Ascending aorta (tissue), 2 donors: Measurements from ENCODE around the gene AFG3L2. TPM values are rescaled to one million over a fixed set of nuclear protein-coding genes. Genes with fewer than 3 reads are reported as not detected.

Experiments
- DNase-seq, 2 donors: peaks; one replicate each; pipeline ENCODE4 v3.0.0-alpha.2; 2019; ENCODE audit warnings: low spot score in 2 of 2
- H3K27ac ChIP-seq, 2 donors: fragments of 200-600 bp; sonication (generic); one replicate each; pipeline ENCODE4 v1.5.1; 2016 to 2017; ENCODE audit warnings: mild to moderate bottlenecking in 1 of 2
- H3K27me3 ChIP-seq: fragments of 200-600 bp; sonication (generic); one replicate; pipeline ENCODE4 v1.5.1; 2017
- H3K36me3 ChIP-seq, 2 donors: fragments of 200-600 bp; sonication (generic); one replicate each; pipeline ENCODE4 v1.5.1; 2016
- H3K4me1 ChIP-seq, 2 donors: fragments of 200-600 bp; sonication (generic); one replicate each; pipeline ENCODE4 v1.5.1; 2016 to 2017; ENCODE audit warnings: mild to moderate bottlenecking in 1 of 2
- H3K4me3 ChIP-seq, 2 donors: fragments of 200-600 bp; sonication (generic); one replicate each; pipeline ENCODE4 v1.5.1; 2016 to 2017; ENCODE audit warnings: mild to moderate bottlenecking in 1 of 2
- H3K9me3 ChIP-seq, 2 donors: fragments of 200-600 bp; sonication (generic); one replicate each; pipeline ENCODE4 v1.5.1; 2016
- CTCF ChIP-seq, 3 experiments: fragments of 200-600 bp in 2 of 3; fragments of 450-650 bp in 1 of 3; sonication (generic) in 2 of 3; IDR thresholded peaks; one replicate each; pipeline ENCODE4 v1.5.1; 2016 to 2019; ENCODE audit warnings: antibody characterized with exemption in 3 of 3, mild to moderate bottlenecking in 1 of 3, moderate library complexity in 1 of 3
- intact Hi-C: fragments of 100-400 bp; cut with DNase I; formaldehyde crosslinking; loops from one replicate; pipeline ENCODE4 v1.15.1; 2023
- total RNA-seq: library from RNA; depleted of rRNA; stranded (reverse); fragments of >200 nt; gene quantifications from one replicate; pipeline ENCODE4 v1.1.0, GENCODE V29; 2016

Gene AFG3L2
- total RNA-seq, 1 donor from 2014 or later = 31.5 TPM

DNA sequence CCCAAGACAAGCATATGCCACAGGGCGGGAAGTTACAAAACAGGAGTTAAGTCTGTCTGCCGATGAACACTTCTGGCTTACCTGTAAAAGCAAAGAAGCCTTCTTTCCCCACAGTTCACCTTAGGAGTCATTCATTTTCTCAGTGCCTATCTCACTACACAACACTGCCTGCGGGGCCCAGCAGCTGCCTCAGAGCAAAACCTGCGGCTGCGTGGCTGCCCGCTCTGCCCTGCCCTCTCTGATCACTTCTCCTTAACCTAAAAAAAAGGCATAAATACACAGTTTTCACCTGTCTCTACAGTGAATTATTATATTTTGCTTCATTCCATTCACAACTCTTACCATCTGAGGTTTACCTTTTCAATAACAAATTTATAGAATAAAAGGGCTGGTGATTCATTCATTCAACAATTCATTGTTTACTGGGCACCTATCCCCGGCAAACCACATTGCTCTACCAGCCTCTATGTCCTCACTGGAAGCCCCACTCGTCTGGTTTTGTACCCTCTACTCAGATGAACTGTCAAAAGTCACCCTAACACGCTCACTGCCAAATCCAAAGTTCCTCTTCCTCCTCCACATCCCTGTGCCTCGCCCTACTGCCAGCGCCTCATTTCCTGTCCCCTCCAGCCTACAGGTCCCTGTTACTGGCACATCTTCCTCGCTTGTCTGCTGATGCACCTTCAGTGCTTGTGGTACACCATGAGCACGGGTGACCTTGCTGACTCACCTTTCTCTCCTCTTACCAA lies 31.4 kb downstream of the AFG3L2 start:
- H3K4me1 ChIP-seq = no peaks in the 10 kb centered on the region
- no peak for DNase-seq
- H3K9me3 ChIP-seq = no peaks in the 10 kb centered on the region
- TF ChIP-seq CTCF (IDR thresholded peaks at IDR 0.05) = no peak
- peaks cover 60 to 90% of the 10 kb centered on the region in 2 donors for H3K36me3 ChIP-seq
- H3K4me3 ChIP-seq = no peak overlapping the region
- H3K27me3 ChIP-seq = no peaks in the 10 kb centered on the region
- H3K27ac ChIP-seq = no peak overlapping the region
- intact Hi-C loops = no loop called here

- no peaks in the 10 kb centered on the region for H3K4me1 ChIP-seq
- TF ChIP-seq CTCF (IDR thresholded peaks at IDR 0.05) = no peak
- no peak overlapping the region for H3K27ac ChIP-seq
- no peaks in the 10 kb centered on the region for H3K9me3 ChIP-seq
- intact Hi-C loops = no loop called here
- H3K36me3 ChIP-seq = peaks cover 53 to 83% of the 10 kb centered on the region in 2 donors
- H3K27me3 ChIP-seq = no peaks in the 10 kb centered on the region
- DNase-seq = no peak
- H3K4me3 ChIP-seq = no peak overlapping the region
These were observed 34.4 kb downstream of the AFG3L2 start for GRCh38 chr18:12342661-12343060.

- H3K36me3 ChIP-seq = peaks cover 53 to 81% of the 10 kb centered on the region in 2 donors
- intact Hi-C loops = no loop called here
- DNase-seq = no peak
- no peak overlapping the region for H3K4me3 ChIP-seq
- H3K27me3 ChIP-seq = no peaks in the 10 kb centered on the region
- no peaks in the 10 kb centered on the region for H3K9me3 ChIP-seq
- no peak overlapping the region for H3K27ac ChIP-seq
- no peaks in the 10 kb centered on the region for H3K4me1 ChIP-seq
- no peak for TF ChIP-seq CTCF (IDR thresholded peaks at IDR 0.05)
These were observed 35.9 kb downstream of the AFG3L2 start for GRCh38 chr18:12340945-12341660.

DNA sequence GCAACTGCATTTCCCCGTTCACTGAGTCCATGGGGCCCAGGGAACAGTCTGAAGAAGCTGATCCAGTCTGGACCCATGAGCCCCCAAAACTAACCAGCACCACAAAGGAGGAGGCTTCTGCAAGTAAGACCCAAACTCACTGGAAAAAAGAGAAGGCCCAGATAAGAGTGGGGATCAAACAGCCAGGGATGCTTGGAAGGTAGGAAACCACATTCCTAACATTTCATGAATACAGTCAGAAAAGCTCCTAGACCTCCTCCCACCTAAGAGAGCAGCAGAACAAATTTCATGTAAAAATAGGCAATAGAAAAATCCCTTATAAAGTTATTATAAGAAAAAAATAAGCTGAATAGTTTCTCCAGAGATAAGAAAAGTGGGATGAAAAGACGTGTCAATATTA lies 38.6 kb downstream of the AFG3L2 start:
- no peak for TF ChIP-seq CTCF (IDR thresholded peaks at IDR 0.05)
- DNase-seq = no peak
- intact Hi-C loops = no loop called here
- Histone ChIP-seq H3K27ac (no peak overlapping the region), H3K36me3 (peaks cover 45 to 74% of the 10 kb centered on the region in 2 donors), H3K9me3 (no peaks in the 10 kb centered on the region), H3K27me3 (no peaks in the 10 kb centered on the region), H3K4me3 (no peak overlapping the region), H3K4me1 (no peaks in the 10 kb centered on the region)

GRCh38 chr18:12336887-12337286 lies 40.1 kb downstream of the AFG3L2 start:
- no peak overlapping the region for H3K4me3 ChIP-seq
- H3K4me1 ChIP-seq = no peaks in the 10 kb centered on the region
- no peak overlapping the region for H3K27ac ChIP-seq
- H3K36me3 ChIP-seq = peaks cover 30 to 60% of the 10 kb centered on the region in 2 donors
- no peak for DNase-seq
- H3K27me3 ChIP-seq = no peaks in the 10 kb centered on the region
- intact Hi-C loops = no loop called here
- no peaks in the 10 kb centered on the region for H3K9me3 ChIP-seq
- TF ChIP-seq CTCF (IDR thresholded peaks at IDR 0.05) = no peak
